ENCODE data around the gene ITGB5. TPM values are rescaled to one million over a fixed set of nuclear protein-coding genes. Genes with fewer than 3 reads are reported as not detected.

The ITGB5 gene
- total RNA-seq, 1 donor, result 10.4 TPM

DNA sequence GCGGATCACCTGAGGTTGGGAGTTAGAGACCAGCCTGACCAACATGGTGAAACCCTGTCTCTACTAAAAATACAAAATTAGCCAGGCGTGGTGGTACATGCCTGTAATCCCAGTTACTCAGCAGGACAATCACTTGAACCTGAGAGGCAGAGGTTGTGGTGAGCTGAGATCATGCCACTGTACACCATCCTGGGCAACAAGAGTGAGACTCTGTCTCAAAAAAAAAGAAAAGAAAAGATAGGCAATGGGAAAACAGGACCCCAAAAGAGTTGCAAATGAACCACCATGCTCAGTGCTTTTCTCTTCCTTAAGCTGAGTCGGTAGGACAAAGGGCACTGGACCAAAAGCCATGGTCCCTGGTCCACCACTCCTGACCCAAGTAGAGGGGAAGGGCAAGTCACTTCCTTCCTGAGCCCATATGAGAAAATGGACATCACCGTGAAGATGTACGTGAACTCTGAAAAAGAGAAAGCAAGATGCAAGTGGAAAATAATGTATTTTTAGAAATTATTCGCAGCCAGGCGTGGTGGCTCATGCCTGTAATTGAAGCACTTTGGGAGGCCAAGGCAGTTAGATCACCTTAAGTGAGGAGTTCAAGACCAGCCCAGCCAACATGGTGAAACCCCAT is 2.6 kb downstream of the ITGB5 start:
- peaks cover 9% of the 10 kb centered on the region for H3K4me1 ChIP-seq (ENCODE audit: insufficient read depth, low read length)
- no peaks in the 10 kb centered on the region for H3K9me3 ChIP-seq (ENCODE audit: low read depth, low read length)
- peaks cover 45% of the 10 kb centered on the region for H3K27me3 ChIP-seq (ENCODE audit: insufficient read depth, low read length)
- no peak overlapping the region for H3K4me3 ChIP-seq (ENCODE audit: low read length)

DNA sequence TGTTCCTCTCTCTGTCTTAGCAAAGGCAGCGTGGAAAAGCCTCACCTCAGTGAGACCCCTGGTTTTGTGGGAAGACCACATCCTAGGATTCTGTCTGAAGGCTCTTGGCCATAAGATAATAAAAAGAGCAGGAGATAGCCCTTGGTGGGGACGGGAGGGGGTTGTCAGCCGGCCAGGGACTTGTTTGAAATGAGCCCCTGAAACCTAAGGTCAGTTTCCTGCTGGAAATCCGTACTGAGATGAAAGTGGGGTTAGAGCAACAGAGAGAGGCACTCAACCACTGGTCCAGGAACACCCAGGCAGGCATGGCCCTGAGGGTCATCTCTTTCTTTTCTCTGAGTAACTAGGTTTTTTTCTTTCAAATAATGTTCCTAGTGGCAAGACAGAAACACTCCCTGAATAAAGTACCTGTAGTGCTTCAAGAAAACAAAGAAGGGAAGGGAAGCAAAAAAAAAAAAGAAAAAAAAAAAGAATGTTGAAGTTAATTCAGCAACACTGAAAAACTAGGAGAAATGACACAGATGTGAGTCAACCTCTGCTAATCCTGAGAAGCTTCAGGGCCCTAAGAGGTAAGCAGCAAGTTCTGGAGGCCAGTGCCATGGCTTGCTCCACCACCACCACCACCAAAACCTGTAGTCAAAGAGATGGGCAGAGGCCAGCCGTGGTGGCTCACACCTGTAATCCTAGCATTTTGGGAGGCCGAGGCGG is 3.2 kb downstream of the ITGB5 start:
- Histone ChIP-seq H3K27me3 (ENCODE audit: insufficient read depth, low read length) (peaks cover 43% of the 10 kb centered on the region), H3K9me3 (ENCODE audit: low read depth, low read length) (no peaks in the 10 kb centered on the region), H3K4me1 (ENCODE audit: insufficient read depth, low read length) (peaks cover 14% of the 10 kb centered on the region), H3K4me3 (ENCODE audit: low read length) (no peak overlapping the region)

DNA sequence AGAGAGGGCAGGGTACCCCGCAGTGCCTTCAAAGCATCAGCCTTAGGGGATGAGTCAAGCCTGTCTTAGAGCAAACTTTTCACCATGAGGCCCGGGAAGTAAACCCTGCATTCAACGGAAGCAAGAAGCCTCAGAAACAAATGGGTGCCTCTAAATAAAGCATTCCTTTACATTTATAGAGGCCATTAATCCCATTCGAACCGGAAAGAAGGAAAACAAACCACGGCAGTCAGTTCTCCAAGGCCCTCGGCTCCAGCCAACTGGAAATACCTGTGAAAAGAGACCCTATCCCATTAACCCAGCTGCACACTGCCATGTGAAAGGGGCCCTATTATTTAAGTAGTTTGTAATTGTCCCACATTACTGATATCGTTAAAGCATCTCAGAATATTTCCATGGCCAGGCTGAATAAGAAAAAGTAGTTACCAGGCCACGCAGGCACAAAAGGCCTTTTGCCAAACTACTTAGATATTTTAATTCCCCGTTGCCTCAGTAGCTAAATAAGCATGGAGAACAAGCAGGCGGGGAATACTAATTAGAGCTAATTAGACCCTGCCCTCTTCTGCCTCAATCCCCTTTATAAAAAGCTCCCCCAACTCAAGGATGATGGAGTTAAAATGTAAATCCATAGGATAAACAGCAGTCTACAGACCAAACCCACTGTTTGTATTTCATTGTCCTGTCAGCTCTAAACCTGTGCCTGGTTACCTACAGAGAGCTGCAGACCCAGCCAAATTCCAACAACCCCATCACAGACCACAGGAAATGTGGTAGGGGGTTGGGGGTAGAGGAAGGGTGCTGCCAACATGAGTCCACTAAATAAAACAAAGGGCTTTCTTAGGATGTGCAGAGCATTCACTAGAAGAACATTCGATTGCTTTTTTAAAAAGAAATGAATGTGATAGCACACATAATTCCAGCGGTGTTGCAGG is 4.1 kb downstream of the ITGB5 start:
- H3K4me1 ChIP-seq (ENCODE audit: insufficient read depth, low read length), result peaks cover 22% of the 10 kb centered on the region
- no peaks in the 10 kb centered on the region for H3K9me3 ChIP-seq (ENCODE audit: low read depth, low read length)
- peaks cover 35% of the 10 kb centered on the region for H3K27me3 ChIP-seq (ENCODE audit: insufficient read depth, low read length)
- no peak overlapping the region for H3K4me3 ChIP-seq (ENCODE audit: low read length)

GRCh38 chr3:124881976-124882697 is 5.0 kb downstream of the ITGB5 start:
- Histone ChIP-seq H3K4me1 (ENCODE audit: insufficient read depth, low read length) (peaks cover 24% of the 10 kb centered on the region), H3K9me3 (ENCODE audit: low read depth, low read length) (no peaks in the 10 kb centered on the region), H3K27me3 (ENCODE audit: insufficient read depth, low read length) (peaks cover 28% of the 10 kb centered on the region), H3K4me3 (ENCODE audit: low read length) (no peak overlapping the region)

- no peak overlapping the region for H3K4me3 ChIP-seq (ENCODE audit: low read length)
- peaks cover 7% of the 10 kb centered on the region for H3K27me3 ChIP-seq (ENCODE audit: insufficient read depth, low read length)
- peaks cover 36% of the 10 kb centered on the region for H3K4me1 ChIP-seq (ENCODE audit: insufficient read depth, low read length)
- H3K9me3 ChIP-seq (ENCODE audit: low read depth, low read length), result no peaks in the 10 kb centered on the region
Measured at GRCh38 chr3:124879337-124879680, 7.9 kb downstream of the ITGB5 start.

DNA sequence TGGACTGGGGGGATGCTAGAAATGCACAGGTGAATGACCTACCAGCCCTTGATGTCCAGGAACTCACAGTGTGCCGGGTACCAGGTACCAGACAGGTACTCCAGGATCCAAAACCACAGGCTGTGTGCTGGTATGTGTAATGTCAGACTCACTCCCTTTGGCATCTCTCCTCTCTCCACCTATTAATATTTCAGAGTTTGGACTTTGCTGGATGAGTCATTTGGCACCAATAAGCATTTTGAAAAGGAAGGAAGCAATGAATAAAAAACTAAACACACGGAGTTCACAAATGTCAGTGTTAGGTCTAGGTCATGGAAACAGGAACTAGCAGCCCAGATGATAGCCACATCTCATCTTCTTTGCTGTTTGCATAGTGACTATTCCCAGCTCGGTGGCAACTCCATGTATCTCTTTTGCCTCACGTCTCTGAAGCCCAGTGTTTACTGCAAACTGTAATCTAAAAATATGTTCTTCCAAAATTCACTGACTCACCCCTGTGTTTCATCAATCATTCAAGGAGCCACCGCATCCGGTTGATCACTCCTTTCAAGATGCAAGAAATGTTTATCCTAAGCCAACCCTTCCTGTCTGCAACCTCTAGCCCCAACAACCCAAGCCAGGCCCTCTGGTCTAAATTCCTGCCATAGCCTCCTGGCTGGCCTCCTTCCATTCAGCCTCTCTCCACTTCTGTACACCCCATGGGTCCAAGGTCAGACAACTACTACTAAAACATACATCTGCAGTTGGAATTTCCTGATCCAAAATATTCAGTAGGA is 8.4 kb downstream of the ITGB5 start:
- H3K4me1 ChIP-seq (ENCODE audit: insufficient read depth, low read length), result peaks cover 36% of the 10 kb centered on the region

DNA sequence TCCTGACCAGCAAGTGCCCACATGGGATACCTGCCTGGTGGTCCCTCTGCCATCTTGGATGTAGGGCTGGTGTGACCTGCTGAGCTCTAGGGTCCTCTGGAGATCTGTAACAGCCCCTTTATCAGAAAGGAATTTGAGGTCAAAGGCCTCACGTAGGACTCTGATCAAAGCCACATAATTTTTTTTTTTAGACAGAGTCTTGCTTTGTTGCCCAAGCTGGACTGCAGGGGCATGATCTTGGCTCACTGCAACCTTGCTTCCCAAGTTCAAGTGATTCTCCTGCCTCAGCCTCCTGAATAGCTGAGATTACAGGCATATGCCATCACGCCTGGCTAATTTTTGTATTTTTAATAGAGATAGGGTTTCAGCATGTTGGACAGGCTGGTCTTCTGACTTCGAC is 9.5 kb downstream of the ITGB5 start:
- no peaks in the 10 kb centered on the region for H3K9me3 ChIP-seq (ENCODE audit: low read depth, low read length)
- peaks cover 36% of the 10 kb centered on the region for H3K4me1 ChIP-seq (ENCODE audit: insufficient read depth, low read length)
- H3K27me3 ChIP-seq (ENCODE audit: insufficient read depth, low read length), result no peaks in the 10 kb centered on the region
- H3K4me3 ChIP-seq (ENCODE audit: low read length), result no peak overlapping the region

More for the DNA sequence above, 8.4 kb downstream of the ITGB5 start:
- no peaks in the 10 kb centered on the region for H3K9me3 ChIP-seq (ENCODE audit: low read depth, low read length)
- no peak overlapping the region for H3K4me3 ChIP-seq (ENCODE audit: low read length)
- H3K27me3 ChIP-seq (ENCODE audit: insufficient read depth, low read length), result peaks cover 6% of the 10 kb centered on the region

DNA sequence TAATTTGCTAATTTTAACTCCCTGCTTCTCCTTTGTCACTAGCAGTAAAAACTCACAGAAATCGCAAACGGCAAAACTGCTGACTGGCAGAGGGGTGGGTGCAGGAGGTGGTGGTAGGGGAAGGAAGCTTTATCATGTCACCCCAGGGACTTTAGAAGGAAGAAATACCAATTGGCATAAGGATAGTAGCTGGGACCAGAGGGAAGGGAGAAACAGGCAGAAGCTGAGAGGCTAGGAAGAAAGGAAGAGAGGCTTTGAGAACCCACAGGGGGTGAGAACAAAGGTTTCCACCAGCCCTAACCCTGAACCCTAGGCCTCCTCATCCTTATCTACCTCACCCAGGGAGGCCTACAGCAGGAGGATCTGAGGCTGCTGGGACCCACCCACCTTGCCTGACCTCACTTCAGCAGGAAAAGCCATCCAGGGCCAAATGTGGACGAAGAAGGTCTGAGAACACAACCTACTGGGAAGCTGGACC is 10.7 kb downstream of the ITGB5 start:
- Histone ChIP-seq H3K9me3 (ENCODE audit: low read depth, low read length) (no peaks in the 10 kb centered on the region), H3K27me3 (ENCODE audit: insufficient read depth, low read length) (no peaks in the 10 kb centered on the region), H3K4me3 (ENCODE audit: low read length) (no peak overlapping the region), H3K4me1 (ENCODE audit: insufficient read depth, low read length) (peaks cover 36% of the 10 kb centered on the region)

- Histone ChIP-seq H3K4me1 (ENCODE audit: insufficient read depth, low read length) (peaks cover 25% of the 10 kb centered on the region), H3K9me3 (ENCODE audit: low read depth, low read length) (no peaks in the 10 kb centered on the region), H3K4me3 (ENCODE audit: low read length) (no peak overlapping the region), H3K27me3 (ENCODE audit: insufficient read depth, low read length) (no peaks in the 10 kb centered on the region)
Measured at GRCh38 chr3:124873226-124873625, 13.9 kb downstream of the ITGB5 start.

DNA sequence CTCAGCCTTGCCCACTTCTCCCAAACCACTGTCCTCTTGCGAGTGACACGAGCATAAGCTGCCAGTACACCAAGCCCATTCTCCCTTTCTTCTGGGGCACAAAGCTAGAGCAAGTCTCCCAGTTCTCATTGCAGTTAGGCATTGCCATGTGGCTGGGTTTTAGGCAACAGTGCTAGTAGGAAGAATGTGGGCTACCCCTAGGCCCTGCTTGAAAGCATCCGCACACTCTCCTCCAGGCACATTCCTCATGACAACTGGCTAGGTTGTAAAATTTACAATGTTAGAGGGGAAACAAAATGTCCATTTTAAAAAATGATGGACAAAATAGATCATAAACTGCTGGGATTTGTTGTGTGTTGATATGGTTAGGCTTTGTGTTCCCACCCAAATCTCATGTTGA is 19.7 kb downstream of the ITGB5 start:
- H3K4me3 ChIP-seq (ENCODE audit: low read length), result no peak overlapping the region
- H3K27me3 ChIP-seq (ENCODE audit: insufficient read depth, low read length), result no peaks in the 10 kb centered on the region
- no peaks in the 10 kb centered on the region for H3K9me3 ChIP-seq (ENCODE audit: low read depth, low read length)
- no peaks in the 10 kb centered on the region for H3K4me1 ChIP-seq (ENCODE audit: insufficient read depth, low read length)

DNA sequence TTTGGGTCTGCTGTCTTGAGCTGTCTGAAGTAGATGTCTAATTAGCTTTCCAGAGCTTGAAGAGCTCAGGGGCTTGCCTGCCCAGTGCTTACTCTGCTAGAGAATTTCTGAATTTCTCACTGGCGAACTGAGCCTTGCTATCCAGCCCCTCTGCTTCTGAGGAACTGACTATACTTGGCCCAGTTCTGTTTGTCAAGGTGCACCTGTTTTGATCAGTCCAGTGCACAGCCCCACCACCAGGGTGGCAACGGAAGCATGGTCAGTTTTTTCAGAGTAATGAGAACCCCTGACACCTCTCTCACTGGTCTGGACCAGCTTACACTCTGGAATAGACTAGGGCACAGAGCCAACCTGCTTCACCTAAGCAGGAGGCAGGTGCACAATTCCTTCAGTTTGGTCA is 25.2 kb downstream of the ITGB5 start:
- Histone ChIP-seq H3K4me1 (ENCODE audit: insufficient read depth, low read length) (no peaks in the 10 kb centered on the region), H3K4me3 (ENCODE audit: low read length) (no peak overlapping the region), H3K27me3 (ENCODE audit: insufficient read depth, low read length) (no peaks in the 10 kb centered on the region), H3K9me3 (ENCODE audit: low read depth, low read length) (no peaks in the 10 kb centered on the region)

DNA sequence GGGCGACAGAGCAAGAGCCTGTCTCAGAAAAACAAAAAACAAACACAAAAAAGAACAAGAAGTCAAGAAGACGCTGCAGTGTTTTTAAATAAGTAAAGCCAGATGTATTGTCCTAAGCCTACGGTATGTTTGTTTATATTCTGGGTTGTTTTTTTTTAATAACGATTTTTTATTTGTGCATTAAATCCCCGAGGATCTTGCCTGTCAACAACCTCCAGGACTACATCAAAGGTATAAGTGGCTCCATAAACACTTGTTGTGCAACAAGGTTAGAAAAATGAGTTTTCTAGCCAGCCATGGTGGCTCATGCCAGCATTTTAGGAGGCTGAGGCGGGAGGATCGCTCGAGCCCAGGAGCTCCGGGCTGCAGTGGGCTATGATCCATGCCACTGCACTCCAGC is 26.1 kb downstream of the ITGB5 start:
- Histone ChIP-seq H3K4me3 (ENCODE audit: low read length) (no peak overlapping the region), H3K27me3 (ENCODE audit: insufficient read depth, low read length) (no peaks in the 10 kb centered on the region), H3K9me3 (ENCODE audit: low read depth, low read length) (no peaks in the 10 kb centered on the region), H3K4me1 (ENCODE audit: insufficient read depth, low read length) (no peaks in the 10 kb centered on the region)

DNA sequence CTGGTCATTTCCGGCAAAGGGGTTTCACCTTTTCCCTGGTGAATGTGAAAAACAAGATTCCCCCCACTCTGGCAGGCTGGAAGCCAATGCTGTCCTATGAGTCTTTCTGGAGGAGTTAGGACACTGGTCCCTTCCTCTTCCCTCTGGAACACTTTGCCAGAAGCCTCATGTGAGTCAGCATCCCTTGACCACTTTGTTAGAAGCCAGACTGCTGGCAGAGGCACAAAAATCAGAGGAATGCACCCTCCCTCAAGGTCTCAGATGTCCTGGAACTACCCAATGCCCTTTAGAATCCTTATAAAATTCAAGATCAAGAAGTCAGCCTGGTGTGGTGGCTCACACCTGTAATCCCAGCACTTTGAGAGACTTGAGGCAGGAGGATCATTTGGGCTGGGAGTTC is 26.6 kb downstream of the ITGB5 start:
- no peak overlapping the region for H3K4me3 ChIP-seq (ENCODE audit: low read length)
- no peaks in the 10 kb centered on the region for H3K27me3 ChIP-seq (ENCODE audit: insufficient read depth, low read length)
- no peaks in the 10 kb centered on the region for H3K9me3 ChIP-seq (ENCODE audit: low read depth, low read length)
- no peaks in the 10 kb centered on the region for H3K4me1 ChIP-seq (ENCODE audit: insufficient read depth, low read length)

DNA sequence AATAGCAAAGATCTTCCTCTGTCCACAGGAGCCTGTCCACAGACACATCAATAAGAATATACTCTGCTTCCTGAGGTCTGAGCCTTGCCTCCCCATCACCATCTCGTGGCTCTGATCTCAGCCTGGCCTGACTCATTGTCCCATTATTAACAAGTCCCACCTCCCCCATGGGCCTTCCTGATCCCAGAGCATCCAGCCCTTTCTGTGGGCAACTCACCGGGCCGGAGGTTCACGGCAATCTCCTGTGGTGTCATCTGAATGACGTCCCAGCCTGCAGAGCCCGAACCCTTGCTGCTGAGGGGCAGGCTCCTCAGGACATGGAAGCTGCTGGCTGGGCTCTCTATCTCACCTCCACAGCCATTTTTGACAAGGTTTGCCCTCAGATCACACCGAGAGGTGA is 28.1 kb downstream of the ITGB5 start:
- no peaks in the 10 kb centered on the region for H3K4me1 ChIP-seq (ENCODE audit: insufficient read depth, low read length)
- no peak overlapping the region for H3K4me3 ChIP-seq (ENCODE audit: low read length)
- H3K27me3 ChIP-seq (ENCODE audit: insufficient read depth, low read length), result no peaks in the 10 kb centered on the region
- H3K9me3 ChIP-seq (ENCODE audit: low read depth, low read length), result no peaks in the 10 kb centered on the region
